Astrocyte (in vitro differentiated cells and primary cell): ENCODE results near the gene SLC35C1. TPM values are rescaled to one million over a fixed set of nuclear protein-coding genes. Genes with fewer than 3 reads are reported as not detected.
A peak's percentile ranks its signal among the peaks of the same experiment; 100 is the strongest.

ENCODE experiments used
- DNase-seq: peaks from one replicate; pipeline ENCODE4 v3.0.0-alpha.2; 2010; ENCODE audit warnings: low read depth
- FAIRE-seq: peaks from 2 replicates; lab custom pipeline; 2011; peaks lifted over from hg19 to GRCh38; lab: Jason Lieb, UNC
- H2AFZ ChIP-seq: 2 replicates; pipeline ENCODE4 v1.6.0; 2012; ENCODE audit warnings: low read depth, low read length, inconsistent platforms
- H3K27ac ChIP-seq: 2 replicates; pipeline ENCODE4 v1.5.1; 2011; ENCODE audit warnings: low read depth, low read length, inconsistent platforms
- H3K27me3 ChIP-seq: 2 replicates; pipeline ENCODE4 v1.6.0; 2011; ENCODE audit warnings: low read length, inconsistent platforms; ENCODE audit not compliant: insufficient read depth
- H3K36me3 ChIP-seq: 2 replicates; pipeline ENCODE4 v1.5.1; 2011; ENCODE audit warnings: low read length, inconsistent platforms; ENCODE audit not compliant: insufficient read depth
- H3K4me1 ChIP-seq: 2 replicates; pipeline ENCODE4 v1.5.1; 2011; ENCODE audit warnings: low read length, inconsistent platforms; ENCODE audit not compliant: insufficient read depth
- H3K4me2 ChIP-seq: 2 replicates; pipeline ENCODE4 v1.6.0; 2012; ENCODE audit warnings: low read length, inconsistent platforms
- H3K4me3 ChIP-seq: 2 replicates; pipeline ENCODE4 v1.5.1; 2011; ENCODE audit warnings: low read depth, mild to moderate bottlenecking, low read length, inconsistent platforms; ENCODE audit not compliant: insufficient read depth
- H3K79me2 ChIP-seq: 2 replicates; pipeline ENCODE4 v1.6.0; 2012; ENCODE audit warnings: mild to moderate bottlenecking, low read length, inconsistent platforms; ENCODE audit not compliant: insufficient read depth
- H3K9ac ChIP-seq: 2 replicates; pipeline ENCODE4 v1.6.0; 2012; ENCODE audit warnings: mild to moderate bottlenecking, low read length, inconsistent platforms
- H3K9me3 ChIP-seq: 2 replicates; pipeline ENCODE4 v1.5.1; 2012; ENCODE audit warnings: low read depth, mild to moderate bottlenecking, low read length, inconsistent platforms; ENCODE audit not compliant: insufficient read depth
- H4K20me1 ChIP-seq: 2 replicates; pipeline ENCODE4 v1.6.0; 2012; ENCODE audit warnings: low read length, inconsistent platforms; ENCODE audit not compliant: insufficient read depth
- H3K27ac Mint-ChIP-seq: one replicate; pipeline ENCODE4 v1.8.0; 2021; ENCODE audit warnings: mild to moderate bottlenecking, mixed read lengths; ENCODE audit not compliant: unreplicated experiment
- H3K27me3 Mint-ChIP-seq: one replicate; pipeline ENCODE4 v1.8.0; 2021; ENCODE audit warnings: low read depth, mixed read lengths; ENCODE audit not compliant: unreplicated experiment
- H3K36me3 Mint-ChIP-seq: one replicate; pipeline ENCODE4 v1.8.0; 2021; ENCODE audit warnings: low read depth, mixed read lengths; ENCODE audit not compliant: unreplicated experiment
- H3K4me1 Mint-ChIP-seq: one replicate; pipeline ENCODE4 v1.8.0; 2021; ENCODE audit warnings: low read depth, mixed read lengths; ENCODE audit not compliant: unreplicated experiment
- H3K4me3 Mint-ChIP-seq: one replicate; pipeline ENCODE4 v1.8.0; 2021; ENCODE audit warnings: mild to moderate bottlenecking, moderate library complexity, mixed read lengths; ENCODE audit not compliant: unreplicated experiment
- H3K9me3 Mint-ChIP-seq: one replicate; pipeline ENCODE4 v1.8.0; 2021; ENCODE audit warnings: mild to moderate bottlenecking, mixed read lengths; ENCODE audit not compliant: unreplicated experiment
- CTCF ChIP-seq: IDR thresholded peaks from 2 replicates; pipeline ENCODE4 v1.5.1; 2011; ENCODE audit warnings: low read depth, mild to moderate bottlenecking, inconsistent platforms, low read length, moderate library complexity; ENCODE audit not compliant: insufficient read depth
- EZH2 ChIP-seq: IDR thresholded peaks from 2 replicates; pipeline ENCODE4 v1.6.1; 2012; ENCODE audit warnings: mild to moderate bottlenecking, low read length, inconsistent platforms; ENCODE audit not compliant: insufficient read depth
- total RNA-seq: library from RNA; stranded (reverse); gene quantifications from 2 replicates; pipeline ENCODE4 v1.2.1, GENCODE V29; 2021

Gene SLC35C1
- total RNA-seq, 1 donor from 2014 or later = 23.4 TPM

- FAIRE-seq = no peak
Observed at GRCh38 chr11:45853332-45854219, 48.6 kb downstream of the SLC35C1 start.

DNA sequence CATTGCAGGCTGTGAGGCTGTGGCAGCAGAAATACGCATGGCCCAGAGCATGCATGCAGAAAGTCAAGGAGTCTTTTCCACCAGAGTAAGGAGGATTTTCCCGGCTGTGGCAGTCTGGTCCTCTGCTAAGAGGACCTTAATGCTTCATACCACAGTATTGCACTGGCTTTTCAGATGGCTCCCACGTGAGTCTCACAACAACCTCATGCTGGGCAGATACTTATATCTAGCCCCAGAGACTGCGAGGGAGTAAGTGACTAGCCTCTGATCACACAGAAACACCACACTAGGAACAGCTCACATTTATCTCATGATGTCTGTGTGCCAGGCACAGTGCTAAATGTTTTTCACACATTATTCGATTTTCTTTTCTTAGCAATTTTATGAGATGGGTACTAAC is 50.4 kb downstream of the SLC35C1 start:
- FAIRE-seq (no peak), DNase-seq (no peak)
- Histone ChIP-seq H3K36me3 (no peaks in the 10 kb centered on the region), H3K27me3 (no peaks in the 10 kb centered on the region), H4K20me1 (peaks cover 79% of the 10 kb centered on the region), H3K4me2 (no peak overlapping the region), H3K27ac (no peak overlapping the region), H3K4me1 (peaks cover 35% of the 10 kb centered on the region), H3K9ac (no peak overlapping the region), H3K4me3 (no peak overlapping the region), H3K79me2 (peaks cover 52% of the 10 kb centered on the region), H2AFZ (no peak overlapping the region), H3K9me3 (no peaks in the 10 kb centered on the region)
- H3K27me3 Mint-ChIP-seq = no peaks in the 10 kb centered on the region
- peak overlapping the region; percentile 14 for H3K27ac Mint-ChIP-seq
- H3K4me3 Mint-ChIP-seq = peak overlapping the region; percentile 34
- peaks cover 53% of the 10 kb centered on the region for H3K4me1 Mint-ChIP-seq
- peaks cover 2% of the 10 kb centered on the region for H3K36me3 Mint-ChIP-seq
- H3K9me3 Mint-ChIP-seq = no peaks in the 10 kb centered on the region
- TF ChIP-seq EZH2 (no peak), CTCF (no peak)

More at GRCh38 chr11:45853332-45854219, 48.6 kb downstream of the SLC35C1 start:
- H3K9ac ChIP-seq = no peak overlapping the region
- H3K27ac Mint-ChIP-seq = no peak overlapping the region
- TF ChIP-seq CTCF = no peak
- no peak for TF ChIP-seq EZH2
- peaks cover 61% of the 10 kb centered on the region for H3K79me2 ChIP-seq
- no peak overlapping the region for H3K4me3 Mint-ChIP-seq
- no peaks in the 10 kb centered on the region for H3K9me3 ChIP-seq
- no peak for DNase-seq
- no peaks in the 10 kb centered on the region for H3K36me3 Mint-ChIP-seq
- no peaks in the 10 kb centered on the region for H3K27me3 Mint-ChIP-seq
- H4K20me1 ChIP-seq = peaks cover 80% of the 10 kb centered on the region
- H3K4me2 ChIP-seq = no peak overlapping the region
- H2AFZ ChIP-seq = no peak overlapping the region
- peaks cover 62% of the 10 kb centered on the region for H3K4me1 Mint-ChIP-seq
- no peak overlapping the region for H3K27ac ChIP-seq
- no peaks in the 10 kb centered on the region for H3K9me3 Mint-ChIP-seq
- H3K4me1 ChIP-seq = peaks cover 27% of the 10 kb centered on the region
- H3K36me3 ChIP-seq = no peaks in the 10 kb centered on the region
- H3K4me3 ChIP-seq = no peak overlapping the region
- H3K27me3 ChIP-seq = no peaks in the 10 kb centered on the region

DNA sequence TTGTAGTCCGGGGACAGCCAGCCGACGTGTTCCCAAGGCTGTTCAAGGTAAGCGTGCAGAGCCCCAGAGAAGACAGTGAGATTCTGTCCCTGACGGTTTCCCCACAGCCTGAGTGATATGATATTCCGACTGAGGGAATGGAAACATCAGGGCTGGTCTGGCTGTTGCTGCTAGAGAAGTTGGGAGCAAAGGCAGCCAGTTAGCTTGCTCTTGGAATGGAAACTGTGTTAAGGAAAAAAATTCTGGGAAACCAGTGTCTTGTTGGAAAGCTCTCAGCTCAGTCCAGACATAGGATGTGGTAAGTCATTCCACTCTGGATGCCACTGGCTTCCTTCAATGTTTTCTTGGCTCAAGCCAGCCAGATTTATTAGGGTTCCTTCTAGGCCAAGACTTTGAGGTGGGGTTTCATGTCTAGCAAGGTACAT is 51.1 kb downstream of the SLC35C1 start:
- Mint-ChIP-seq H3K36me3 (peaks cover 6% of the 10 kb centered on the region), H3K4me1 (peaks cover 45% of the 10 kb centered on the region), H3K9me3 (no peaks in the 10 kb centered on the region), H3K27me3 (no peaks in the 10 kb centered on the region), H3K27ac (no peak overlapping the region), H3K4me3 (no peak overlapping the region)
- Histone ChIP-seq H3K9ac (no peak overlapping the region), H3K79me2 (peaks cover 47% of the 10 kb centered on the region), H3K4me1 (peaks cover 27% of the 10 kb centered on the region), H3K36me3 (peaks cover 3% of the 10 kb centered on the region), H4K20me1 (peaks cover 75% of the 10 kb centered on the region), H3K4me3 (no peak overlapping the region), H3K27me3 (no peaks in the 10 kb centered on the region), H3K27ac (no peak overlapping the region), H3K9me3 (no peaks in the 10 kb centered on the region), H2AFZ (no peak overlapping the region), H3K4me2 (no peak overlapping the region)
- peak; percentile 81 for DNase-seq
- FAIRE-seq = no peak
- no peak for TF ChIP-seq EZH2
- TF ChIP-seq CTCF = no peak
